Activated naive CD8-positive, alpha-beta T cell treated with anti-CD3 and anti-CD28 coated beads for 36 hours (primary cell): ENCODE data around the gene TXNRD1. TPM values are rescaled to one million over a fixed set of nuclear protein-coding genes. Genes with fewer than 3 reads are reported as not detected.
"Not testable (repeated sequence)": the region's sequence is repeated elsewhere in the genome, so short reads cannot be mapped to it uniquely, and the experiment has no call there.

Experiments used
- DNase-seq: peaks from one replicate; pipeline ENCODE4 v3.0.0; 2021
- H3K27ac Mint-ChIP-seq: one replicate; pipeline ENCODE4 v1.8.0; 2022; ENCODE audit warnings: mild to moderate bottlenecking, moderate library complexity, mixed read lengths
- H3K27me3 Mint-ChIP-seq: one replicate; pipeline ENCODE4 v1.8.0; 2022; ENCODE audit warnings: mild to moderate bottlenecking, mixed read lengths
- H3K36me3 Mint-ChIP-seq: one replicate; pipeline ENCODE4 v1.8.0; 2021; ENCODE audit warnings: mild to moderate bottlenecking, mixed read lengths
- H3K4me1 Mint-ChIP-seq: one replicate; pipeline ENCODE4 v1.8.0; 2021; ENCODE audit warnings: mixed read lengths
- H3K4me3 Mint-ChIP-seq: one replicate; pipeline ENCODE4 v1.8.0; 2022; ENCODE audit warnings: mild to moderate bottlenecking, moderate library complexity, mixed read lengths
- H3K9me3 Mint-ChIP-seq: one replicate; pipeline ENCODE4 v1.8.0; 2022; ENCODE audit warnings: mixed read lengths
- total RNA-seq, 2 experiments: library from RNA; stranded (reverse); gene quantifications; one replicate each; pipeline ENCODE4 v1.2.3, GENCODE V29; 2021

Gene TXNRD1
- total RNA-seq, 2 experiments from 2014 or later: 120 to 125 TPM

- no peak for DNase-seq
- H3K4me3 Mint-ChIP-seq: no peak overlapping the region
- H3K27me3 Mint-ChIP-seq: no peaks in the 10 kb centered on the region
- H3K27ac Mint-ChIP-seq: no peak overlapping the region
- H3K9me3 Mint-ChIP-seq: no peaks in the 10 kb centered on the region
- no peaks in the 10 kb centered on the region for H3K4me1 Mint-ChIP-seq
- H3K36me3 Mint-ChIP-seq: no peaks in the 10 kb centered on the region
Measured at GRCh38 chr12:104243971-104244370, 28.4 kb downstream of the TXNRD1 start.

- no peaks in the 10 kb centered on the region for H3K9me3 Mint-ChIP-seq
- DNase-seq: no peak
- H3K27ac Mint-ChIP-seq: no peak overlapping the region
- H3K4me1 Mint-ChIP-seq: no peaks in the 10 kb centered on the region
- H3K27me3 Mint-ChIP-seq: no peaks in the 10 kb centered on the region
- H3K4me3 Mint-ChIP-seq: no peak overlapping the region
- no peaks in the 10 kb centered on the region for H3K36me3 Mint-ChIP-seq
Measured at GRCh38 chr12:104247698-104248097, 32.1 kb downstream of the TXNRD1 start.

- no peak overlapping the region for H3K27ac Mint-ChIP-seq
- no peak overlapping the region for H3K4me3 Mint-ChIP-seq
- no peaks in the 10 kb centered on the region for H3K36me3 Mint-ChIP-seq
- DNase-seq: no peak
- no peaks in the 10 kb centered on the region for H3K27me3 Mint-ChIP-seq
- H3K9me3 Mint-ChIP-seq: no peaks in the 10 kb centered on the region
- no peaks in the 10 kb centered on the region for H3K4me1 Mint-ChIP-seq
Measured at GRCh38 chr12:104248444-104248843, 32.9 kb downstream of the TXNRD1 start.

GRCh38 chr12:104249017-104249416 lies 33.4 kb downstream of the TXNRD1 start:
- no peak overlapping the region for H3K27ac Mint-ChIP-seq
- H3K4me3 Mint-ChIP-seq: no peak overlapping the region
- no peaks in the 10 kb centered on the region for H3K27me3 Mint-ChIP-seq
- H3K36me3 Mint-ChIP-seq: no peaks in the 10 kb centered on the region
- no peak for DNase-seq
- no peaks in the 10 kb centered on the region for H3K4me1 Mint-ChIP-seq
- H3K9me3 Mint-ChIP-seq: no peaks in the 10 kb centered on the region

- H3K36me3 Mint-ChIP-seq: no peaks in the 10 kb centered on the region
- DNase-seq: no peak
- H3K4me3 Mint-ChIP-seq: no peak overlapping the region
- H3K27ac Mint-ChIP-seq: no peak overlapping the region
- H3K27me3 Mint-ChIP-seq: no peaks in the 10 kb centered on the region
- H3K9me3 Mint-ChIP-seq: no peaks in the 10 kb centered on the region
- H3K4me1 Mint-ChIP-seq: no peaks in the 10 kb centered on the region
Measured at GRCh38 chr12:104249898-104250297, 34.3 kb downstream of the TXNRD1 start.

GRCh38 chr12:104250366-104251125 lies 35.0 kb downstream of the TXNRD1 start:
- Mint-ChIP-seq H3K4me3 (no peak overlapping the region), H3K27ac (no peak overlapping the region), H3K36me3 (no peaks in the 10 kb centered on the region), H3K27me3 (no peaks in the 10 kb centered on the region), H3K9me3 (no peaks in the 10 kb centered on the region), H3K4me1 (no peaks in the 10 kb centered on the region)
- no peak for DNase-seq

- no peaks in the 10 kb centered on the region for H3K36me3 Mint-ChIP-seq
- H3K4me1 Mint-ChIP-seq: no peaks in the 10 kb centered on the region
- peaks cover 4% of the 10 kb centered on the region for H3K27me3 Mint-ChIP-seq
- no peaks in the 10 kb centered on the region for H3K9me3 Mint-ChIP-seq
- no peak overlapping the region for H3K27ac Mint-ChIP-seq
- DNase-seq: no peak
- H3K4me3 Mint-ChIP-seq: no peak overlapping the region
Measured at GRCh38 chr12:104257913-104258472, 42.4 kb downstream of the TXNRD1 start.

GRCh38 chr12:104258476-104259067 lies 43.0 kb downstream of the TXNRD1 start:
- no peak overlapping the region for H3K27ac Mint-ChIP-seq
- no peak overlapping the region for H3K4me3 Mint-ChIP-seq

GRCh38 chr12:104263026-104263425 lies 47.4 kb downstream of the TXNRD1 start:
- Mint-ChIP-seq H3K9me3 (no peaks in the 10 kb centered on the region), H3K27ac (no peak overlapping the region), H3K4me1 (no peaks in the 10 kb centered on the region), H3K27me3 (peaks cover 2% of the 10 kb centered on the region), H3K36me3 (no peaks in the 10 kb centered on the region), H3K4me3 (no peak overlapping the region)
- DNase-seq: no peak

More at GRCh38 chr12:104258476-104259067, 43.0 kb downstream of the TXNRD1 start:
- Mint-ChIP-seq H3K27me3 (peaks cover 4% of the 10 kb centered on the region), H3K9me3 (no peaks in the 10 kb centered on the region), H3K36me3 (no peaks in the 10 kb centered on the region), H3K4me1 (no peaks in the 10 kb centered on the region)
- DNase-seq: no peak

GRCh38 chr12:104263580-104264358 lies 48.2 kb downstream of the TXNRD1 start:
- Mint-ChIP-seq H3K9me3 (no peaks in the 10 kb centered on the region), H3K27me3 (no peaks in the 10 kb centered on the region), H3K4me1 (no peaks in the 10 kb centered on the region), H3K36me3 (no peaks in the 10 kb centered on the region), H3K4me3 (no peak overlapping the region), H3K27ac (no peak overlapping the region)
- no peak for DNase-seq

GRCh38 chr12:104265436-104265835 lies 49.9 kb downstream of the TXNRD1 start:
- not testable (repeated sequence) for H3K9me3 Mint-ChIP-seq, H3K4me1 Mint-ChIP-seq, H3K4me3 Mint-ChIP-seq, H3K36me3 Mint-ChIP-seq, H3K27ac Mint-ChIP-seq, H3K27me3 Mint-ChIP-seq, DNase-seq

GRCh38 chr12:104272938-104273337 lies 57.4 kb downstream of the TXNRD1 start:
- H3K4me1 Mint-ChIP-seq: no peaks in the 10 kb centered on the region
- H3K27me3 Mint-ChIP-seq: no peaks in the 10 kb centered on the region
- DNase-seq: no peak
- H3K9me3 Mint-ChIP-seq: no peaks in the 10 kb centered on the region
- no peak overlapping the region for H3K27ac Mint-ChIP-seq
- H3K36me3 Mint-ChIP-seq: no peaks in the 10 kb centered on the region
- H3K4me3 Mint-ChIP-seq: no peak overlapping the region

- Mint-ChIP-seq H3K4me3 (no peak overlapping the region), H3K4me1 (no peaks in the 10 kb centered on the region), H3K27me3 (no peaks in the 10 kb centered on the region), H3K36me3 (no peaks in the 10 kb centered on the region), H3K9me3 (no peaks in the 10 kb centered on the region), H3K27ac (no peak overlapping the region)
- no peak for DNase-seq
Measured at GRCh38 chr12:104273503-104273902, 57.9 kb downstream of the TXNRD1 start.

GRCh38 chr12:104274811-104275210 lies 59.2 kb downstream of the TXNRD1 start:
- H3K4me3 Mint-ChIP-seq: no peak overlapping the region
- DNase-seq: no peak
- peaks cover 4% of the 10 kb centered on the region for H3K27me3 Mint-ChIP-seq
- no peaks in the 10 kb centered on the region for H3K4me1 Mint-ChIP-seq
- H3K9me3 Mint-ChIP-seq: no peaks in the 10 kb centered on the region
- H3K27ac Mint-ChIP-seq: no peak overlapping the region
- no peaks in the 10 kb centered on the region for H3K36me3 Mint-ChIP-seq

- DNase-seq: no peak
- peaks cover 2% of the 10 kb centered on the region for H3K4me1 Mint-ChIP-seq
- peaks cover 2% of the 10 kb centered on the region for H3K36me3 Mint-ChIP-seq
- H3K9me3 Mint-ChIP-seq: no peaks in the 10 kb centered on the region
- peaks cover 4% of the 10 kb centered on the region for H3K27me3 Mint-ChIP-seq
- H3K4me3 Mint-ChIP-seq: no peak overlapping the region
- no peak overlapping the region for H3K27ac Mint-ChIP-seq
Measured at GRCh38 chr12:104275689-104276088, 60.1 kb downstream of the TXNRD1 start.
